ENCODE data around the gene PLEKHG3.

Gene PLEKHG3

GRCh38 chr14:64796369-64796768 lies 92.1 kb downstream of the PLEKHG3 start:
- H3K9me3 ChIP-seq (ENCODE audit: insufficient read depth, low read depth, low read length), result no peaks in the 10 kb centered on the region
- no peaks in the 10 kb centered on the region for H3K9me2 ChIP-seq (replicated peaks; ENCODE audit: low read depth, low read length)
- no peaks in the 10 kb centered on the region for H3K36me3 ChIP-seq (ENCODE audit: insufficient read depth, low read length)
- no peaks in the 10 kb centered on the region for H3K27me3 ChIP-seq (ENCODE audit: insufficient read depth, low read length, poor library complexity, severe bottlenecking)
- H3K79me2 ChIP-seq (ENCODE audit: insufficient read depth, low read length), result no peaks in the 10 kb centered on the region
- H3K4me1 ChIP-seq (ENCODE audit: insufficient read depth, low read length, poor library complexity, severe bottlenecking), result peaks cover 3% of the 10 kb centered on the region
- H3F3A ChIP-seq (ENCODE audit: low read depth), result no peaks in the 10 kb centered on the region
- no peak for TF ChIP-seq CTCF (conservative IDR thresholded peaks at IDR 0.05; ENCODE audit: low read length)
- TF ChIP-seq EZH2phosphoT487 (IDR thresholded peaks at IDR 0.05; ENCODE audit: borderline replicate concordance), result no peak
- no peak overlapping the region for H3K9ac ChIP-seq (ENCODE audit: low read depth, low read length, poor library complexity, severe bottlenecking)
- H2AFZ ChIP-seq (ENCODE audit: low read length), result no peak overlapping the region
- H3K4me3 ChIP-seq (ENCODE audit: low read length, poor library complexity, severe bottlenecking), result no peak overlapping the region
- H3K4me2 ChIP-seq (ENCODE audit: low read depth, low read length, poor library complexity, severe bottlenecking), result no peak overlapping the region
- H4K20me1 ChIP-seq (ENCODE audit: insufficient read depth, low read length, poor library complexity, severe bottlenecking), result no peaks in the 10 kb centered on the region

- Histone ChIP-seq H3K36me3 (ENCODE audit: insufficient read depth, low read length) (no peaks in the 10 kb centered on the region), H3K4me1 (ENCODE audit: insufficient read depth, low read length, poor library complexity, severe bottlenecking) (peaks cover 3% of the 10 kb centered on the region), H3K27me3 (ENCODE audit: insufficient read depth, low read length, poor library complexity, severe bottlenecking) (no peaks in the 10 kb centered on the region), H3K4me3 (ENCODE audit: low read length, poor library complexity, severe bottlenecking) (no peak overlapping the region), H3F3A (ENCODE audit: low read depth) (no peaks in the 10 kb centered on the region), H2AFZ (ENCODE audit: low read length) (peak overlapping the region; percentile 62; the same call in 1 of the 2 replicates), H3K9ac (ENCODE audit: low read depth, low read length, poor library complexity, severe bottlenecking) (no peak overlapping the region), H4K20me1 (ENCODE audit: insufficient read depth, low read length, poor library complexity, severe bottlenecking) (no peaks in the 10 kb centered on the region), H3K9me2 (replicated peaks; ENCODE audit: low read depth, low read length) (no peaks in the 10 kb centered on the region), H3K79me2 (ENCODE audit: insufficient read depth, low read length) (no peaks in the 10 kb centered on the region), H3K9me3 (ENCODE audit: insufficient read depth, low read depth, low read length) (no peaks in the 10 kb centered on the region), H3K4me2 (ENCODE audit: low read depth, low read length, poor library complexity, severe bottlenecking) (no peak overlapping the region)
- TF ChIP-seq CTCF (conservative IDR thresholded peaks at IDR 0.05; ENCODE audit: low read length), result no peak
- TF ChIP-seq EZH2phosphoT487 (IDR thresholded peaks at IDR 0.05; ENCODE audit: borderline replicate concordance), result no peak
Measured at GRCh38 chr14:64799555-64799954, 95.3 kb downstream of the PLEKHG3 start.

Measured in Loucy (cell line).